H1 (cell line): ENCODE results near the gene LCOR. TPM values are rescaled to one million over a fixed set of nuclear protein-coding genes. Genes with fewer than 3 reads are reported as not detected.

Source experiments
- CTCF ChIA-PET: fragments of 300-600 bp; sonication (Branson Sonifier 250); formaldehyde crosslinking; loops from one replicate; lab custom pipeline; 2021; ENCODE audit not compliant: partially characterized antibody; lab: Charles Lee
- POLR2A ChIA-PET: fragments of 300-600 bp; sonication (Branson Sonifier 250); formaldehyde crosslinking; loops from one replicate; lab custom pipeline; 2021; ENCODE audit warnings: inconsistent platforms; ENCODE audit not compliant: partially characterized antibody; lab: Charles Lee
- DNase-seq, 2 experiments: peaks; one replicate each; pipeline versions ENCODE4 v3.0.0 to v3.0.0-alpha.2; 2010 to 2022; ENCODE audit warnings: low spot score in 2 of 2, low read depth in 1 of 2, mixed read lengths in 1 of 2
- FAIRE-seq: peaks from 2 replicates; lab custom pipeline; 2011; peaks lifted over from hg19 to GRCh38; lab: Jason Lieb, UNC
- H2AFZ ChIP-seq: 2 replicates; pipeline ENCODE4 v1.8.1; 2012; ENCODE audit warnings: low read length, inconsistent platforms
- H2AK5ac ChIP-seq: 2 replicates; pipeline ENCODE4 v1.6.1; 2013; ENCODE audit warnings: low read depth, low read length
- H2BK120ac ChIP-seq: replicated peaks from 2 replicates; pipeline ENCODE3; 2013; ENCODE audit warnings: low read depth, low read length, inconsistent platforms
- H2BK12ac ChIP-seq: 2 replicates; pipeline ENCODE4 v1.6.1; 2013; ENCODE audit warnings: low read depth, low read length
- H2BK15ac ChIP-seq: 2 replicates; pipeline ENCODE4 v1.6.1; 2013; ENCODE audit warnings: low read length
- H2BK20ac ChIP-seq: 2 replicates; pipeline ENCODE4 v1.6.1; 2013; ENCODE audit warnings: low read length
- H2BK5ac ChIP-seq: 2 replicates; pipeline ENCODE4 v1.6.1; 2013; ENCODE audit warnings: low read depth, low read length
- H3K14ac ChIP-seq: 2 replicates; pipeline ENCODE4 v1.6.1; 2013; ENCODE audit warnings: inconsistent platforms; ENCODE audit not compliant: insufficient read length
- H3K18ac ChIP-seq: 2 replicates; pipeline ENCODE4 v1.6.1; 2013; ENCODE audit warnings: low read length; ENCODE audit errors: extremely low read depth
- H3K23ac ChIP-seq: 2 replicates; pipeline ENCODE4 v1.6.1; 2013; ENCODE audit warnings: inconsistent platforms; ENCODE audit not compliant: insufficient read length
- H3K23me2 ChIP-seq: 2 replicates; pipeline ENCODE4 v1.6.1; 2013; ENCODE audit warnings: low read depth, low read length
- H3K27ac ChIP-seq: 2 replicates; pipeline ENCODE4 v1.6.1; 2011; ENCODE audit warnings: low read depth, low read length, inconsistent platforms
- H3K27me3 ChIP-seq, 4 experiments: replicated peaks in 1 of 4; 1 replicate in 1 of 4; 2 replicates in 3 of 4; pipeline versions ENCODE4 v1.6.1 to v1.8.1; 2011 to 2013; ENCODE audit warnings: low read length in 3 of 4, mild to moderate bottlenecking in 3 of 4, inconsistent platforms in 2 of 4, mixed read lengths in 2 of 4, moderate library complexity in 1 of 4; ENCODE audit not compliant: control insufficient read depth in 3 of 4, insufficient read depth in 3 of 4; ENCODE audit errors: extremely low read depth in 1 of 4
- H3K36me3 ChIP-seq, 4 experiments: 2 replicates each; pipeline versions ENCODE4 v1.6.1 to v1.8.1; 2011 to 2013; ENCODE audit warnings: mild to moderate bottlenecking in 4 of 4, low read length in 3 of 4, moderate library complexity in 2 of 4, control low read depth in 1 of 4, inconsistent platforms in 1 of 4; ENCODE audit not compliant: insufficient read depth in 4 of 4, control insufficient read depth in 2 of 4
- H3K4ac ChIP-seq: replicated peaks from 2 replicates; pipeline ENCODE3; 2013; ENCODE audit warnings: low read length, low read depth, mixed read lengths, inconsistent platforms; ENCODE audit not compliant: insufficient read length
- H3K4me1 ChIP-seq, 4 experiments: replicated peaks in 1 of 4; 1 replicate in 1 of 4; 2 replicates in 3 of 4; pipeline versions ENCODE4 v1.6.1 to v1.8.1; 2011 to 2013; ENCODE audit warnings: low read length in 3 of 4, inconsistent platforms in 2 of 4, mixed read lengths in 1 of 4; ENCODE audit not compliant: insufficient read depth in 4 of 4, control insufficient read depth in 3 of 4
- H3K4me2 ChIP-seq, 2 experiments: 2 replicates each; pipeline versions ENCODE4 v1.6.1 to v1.8.1; 2011 to 2013; ENCODE audit warnings: low read depth in 2 of 2, low read length in 2 of 2, control low read depth in 1 of 2, inconsistent platforms in 1 of 2, mild to moderate bottlenecking in 1 of 2; ENCODE audit not compliant: insufficient read depth in 1 of 2
- H3K4me3 ChIP-seq, 4 experiments: fragments of 200-600, 300-600 bp in 1 of 4; sonication (generic), shearing (Covaris generic), sonication (Bioruptor Twin) in 1 of 4; 2 replicates each; pipeline versions ENCODE4 v1.5.1 to v1.8.1; 2011 to 2016; ENCODE audit warnings: low read length in 4 of 4, low read depth in 3 of 4, control low read depth in 2 of 4, inconsistent platforms in 2 of 4, mild to moderate bottlenecking in 2 of 4, mixed read lengths in 1 of 4, moderate library complexity in 1 of 4; ENCODE audit not compliant: insufficient read depth in 2 of 4; ENCODE audit errors: extremely low read depth in 1 of 4
- H3K56ac ChIP-seq: replicated peaks from 2 replicates; pipeline ENCODE3; 2013; ENCODE audit warnings: low read depth, mild to moderate bottlenecking, mixed read lengths, low read length, inconsistent platforms; ENCODE audit not compliant: insufficient read length
- H3K79me1 ChIP-seq: 2 replicates; pipeline ENCODE4 v1.6.1; 2013; ENCODE audit warnings: low read depth, low read length, control low read depth
- H3K79me2 ChIP-seq, 2 experiments: 2 replicates each; pipeline versions ENCODE4 v1.6.1 to v1.8.1; 2012 to 2013; ENCODE audit warnings: low read length in 2 of 2, mild to moderate bottlenecking in 2 of 2, inconsistent platforms in 1 of 2; ENCODE audit not compliant: insufficient read depth in 2 of 2, control insufficient read depth in 1 of 2
- H3K9ac ChIP-seq, 4 experiments: replicated peaks in 1 of 4; 1 replicate in 1 of 4; 2 replicates in 3 of 4; pipeline versions ENCODE4 v1.6.1 to v1.8.1; 2011 to 2013; ENCODE audit warnings: low read depth in 3 of 4, low read length in 3 of 4, control low read depth in 2 of 4, mild to moderate bottlenecking in 2 of 4, moderate library complexity in 2 of 4, inconsistent platforms in 1 of 4; ENCODE audit errors: extremely low read depth in 1 of 4
- H3K9me3 ChIP-seq, 2 experiments: 2 replicates each; pipeline versions ENCODE4 v1.6.1 to v1.8.1; 2012 to 2013; ENCODE audit warnings: mild to moderate bottlenecking in 2 of 2, moderate library complexity in 2 of 2, control low read depth in 1 of 2, inconsistent platforms in 1 of 2, low read depth in 1 of 2, low read length in 1 of 2, mixed read lengths in 1 of 2; ENCODE audit not compliant: insufficient read depth in 2 of 2
- H4K20me1 ChIP-seq, 2 experiments: replicated peaks in 1 of 2; 2 replicates each; pipeline versions ENCODE3 to v1.8.1; 2011 to 2013; ENCODE audit warnings: inconsistent platforms in 2 of 2, low read length in 2 of 2, mild to moderate bottlenecking in 1 of 2; ENCODE audit not compliant: insufficient read depth in 2 of 2, control insufficient read depth in 1 of 2
- H4K5ac ChIP-seq: 2 replicates; pipeline ENCODE4 v1.6.1; 2013; ENCODE audit warnings: low read length, low read depth, mixed read lengths, inconsistent platforms; ENCODE audit not compliant: insufficient read length
- H4K8ac ChIP-seq: 2 replicates; pipeline ENCODE4 v1.8.0; 2013; ENCODE audit warnings: mild to moderate bottlenecking, moderate library complexity, low read length, inconsistent platforms; ENCODE audit not compliant: insufficient read depth; ENCODE audit errors: extremely low read depth
- H4K91ac ChIP-seq: replicated peaks from 2 replicates; pipeline ENCODE3; 2013; ENCODE audit warnings: low read length, mixed read lengths, inconsistent platforms; ENCODE audit not compliant: insufficient read length
- BACH1 ChIP-seq: IDR thresholded peaks from 2 replicates; pipeline ENCODE4 v1.6.1; 2012; ENCODE audit warnings: low read length, improper control_type of control experiment
- CBX5 ChIP-seq: fragments of 300-800, 300-1000 bp; sonication (generic); IDR thresholded peaks from 2 replicates; pipeline ENCODE4 v1.7.1; 2016; ENCODE audit warnings: antibody characterized with exemption, low read length, low read depth
- EGR1 ChIP-seq: IDR thresholded peaks from 2 replicates; pipeline ENCODE4 v1.6.1; 2011; ENCODE audit warnings: low read depth, low read length, borderline replicate concordance
- FOSL1 ChIP-seq: IDR thresholded peaks from 2 replicates; pipeline ENCODE4 v1.6.1; 2011; ENCODE audit warnings: mild to moderate bottlenecking, low read depth, low read length, moderate library complexity; ENCODE audit not compliant: insufficient read depth
- HDAC6 ChIP-seq: IDR thresholded peaks from one replicate; pipeline ENCODE4 v1.7.1; 2012; ENCODE audit warnings: low read depth, mild to moderate bottlenecking, inconsistent platforms, low read length, moderate library complexity
- JUND ChIP-seq: IDR thresholded peaks from 2 replicates; pipeline ENCODE4 v1.6.1; 2011; ENCODE audit warnings: mild to moderate bottlenecking, improper control_type of control experiment, low read length
- POLR2AphosphoS5 ChIP-seq: IDR thresholded peaks from 2 replicates; pipeline ENCODE4 v1.6.1; 2011; ENCODE audit warnings: low read depth, low read length
- SIN3A ChIP-seq, 2 experiments: IDR thresholded peaks in 1 of 2; conservative IDR thresholded peaks in 1 of 2; 2 replicates each; pipeline ENCODE4 v1.6.1; 2011 to 2012; ENCODE audit warnings: low read length in 2 of 2, improper control_type of control experiment in 1 of 2, low read depth in 1 of 2, mild to moderate bottlenecking in 1 of 2
- TEAD4 ChIP-seq: IDR thresholded peaks from 2 replicates; pipeline ENCODE4 v1.6.1; 2012; ENCODE audit warnings: low read depth, low read length, inconsistent platforms, mixed read lengths
- WGBS, 2 experiments: shearing (Covaris generic) in 1 of 2; methylation state at CpG; one replicate each; pipeline versions ENCODE4 v1.1.6 to v1.1.7; 2013 to 2015; ENCODE audit warnings: low lambda C conversion rate in 2 of 2, mixed read lengths in 2 of 2, inconsistent platforms in 1 of 2, low coverage in 1 of 2, missing lambda C conversion rate in 1 of 2; ENCODE audit not compliant: insufficient replicate concordance in 2 of 2, insufficient coverage in 1 of 2, insufficient read length in 1 of 2; ENCODE audit errors: extremely low coverage in 1 of 2, missing lambda C conversion rate in 1 of 2; 5-methylcytosine and 5-hydroxymethylcytosine counted together
- polyA plus RNA-seq, 7 experiments: library from polyadenylated mRNA; depleted of rRNA in 3 of 7; stranded (reverse) in 5 of 7; unstranded in 2 of 7; fragments of >200 nt in 5 of 7; fragments of 200-250 nt in 2 of 7; gene quantifications; 1 replicate in 5 of 7; 2 replicates in 1 of 7; 4 replicates in 1 of 7; pipeline versions ENCODE4 v1.2.1 to v1.2.3, GENCODE V29; 2011 to 2013; ENCODE audit warnings: missing spikeins in 2 of 7, mixed read lengths in 2 of 7
- total RNA-seq: library from RNA; stranded (reverse); fragmentation: NEBNext Ultra II Directional; extraction: Animal tissue kit (Norgen Biotek cat#: 25700); gene quantifications from 2 replicates; pipeline ENCODE4 v1.2.1, GENCODE V29; 2021

Gene LCOR
- total and polyA plus RNA-seq, 2 of the 8 experiments (the other 6 are each of a cell fraction or from before 2014, with no cell fraction given), result 4.7 to 25.5 TPM

GRCh38 chr10:96857301-96858012 lies 25.4 kb downstream of the LCOR start:
- POLR2A ChIA-PET, result no interaction called here
- peaks cover 3 to 85% of the 10 kb centered on the region in 2 experiments; a peak in 3 of 4 replicates for H3K79me2 ChIP-seq
- H2BK20ac ChIP-seq, result no peak overlapping the region

More at GRCh38 chr10:96857301-96858012, 25.4 kb downstream of the LCOR start:
- Histone ChIP-seq H2AFZ (no peak overlapping the region), H3K18ac (no peak overlapping the region), H3K4me3 (no peak overlapping the region), H3K4me2 (no peak overlapping the region), H3K36me3 (peaks cover 0 to 3% (median 0%) of the 10 kb centered on the region in 4 experiments; a peak in 1 of 8 replicates), H3K79me1 (peaks cover 7% of the 10 kb centered on the region), H2BK12ac (no peak overlapping the region), H4K20me1 (peaks cover 3 to 10% of the 10 kb centered on the region in 2 experiments), H2AK5ac (no peak overlapping the region), H2BK120ac (no peak overlapping the region)
- CTCF ChIA-PET, result interaction anchor here (1.4 kb wide), 1 partner anchor 11 kb away, joined by 5 read pairs; no protein-coding TSS in a partner anchor
- WGBS, 2 experiments, result 81% methylated on average over 4 of the region's 4 CpGs; no CpG with 5 or more reads in 1 of the 2 experiments
- TF ChIP-seq TEAD4 (no peak), SIN3A (conservative IDR thresholded peaks at IDR 0.05 in 1 of 2, IDR thresholded peaks at IDR 0.05 in 1 of 2; ENCODE audit: low read depth in 1 of 2, low read length in 2 of 2) (no peak), JUND (no peak), EGR1 (no peak), BACH1 (no peak), FOSL1 (no peak), CBX5 (no peak), HDAC6 (no peak), POLR2AphosphoS5 (no peak)
- TF ChIP-seq, all 59 proteins: peak for 0
- Histone ChIP-seq H3K56ac (no peak overlapping the region), H3K27ac (no peak overlapping the region), H3K27me3 (no peaks in the 10 kb centered on the region), H4K91ac (no peak overlapping the region), H3K14ac (no peak overlapping the region), H4K5ac (no peak overlapping the region), H2BK15ac (no peak overlapping the region), H3K9me3 (no peaks in the 10 kb centered on the region), H3K9ac (no peak overlapping the region), H3K4me1 (peaks cover 0 to 5% (median 0%) of the 10 kb centered on the region in 4 experiments; a peak in 1 of 7 replicates), H3K23me2 (no peaks in the 10 kb centered on the region; the same call in 1 of the 2 replicates), H3K23ac (no peak overlapping the region), H3K4ac (no peak overlapping the region), H2BK5ac (no peak overlapping the region), H4K8ac (no peak overlapping the region)
- no peak for DNase-seq
- no peak for FAIRE-seq
